ENCODE measurements around the gene ICA1.
"Not testable (repeated sequence)": the region's sequence is repeated elsewhere in the genome, so short reads cannot be mapped to it uniquely, and the experiment has no call there.

ICA1 gene

GRCh38 chr7:8109196-8110022 is 152.6 kb downstream of the ICA1 start:
- Histone ChIP-seq H3K4me3 (ENCODE audit: low read length) (no peak overlapping the region), H3K4me1 (ENCODE audit: insufficient read depth, low read length) (peaks cover 20% of the 10 kb centered on the region), H3K9me3 (ENCODE audit: insufficient read depth, low read depth, low read length) (no peaks in the 10 kb centered on the region), H3K36me3 (ENCODE audit: insufficient read depth, low read length) (no peaks in the 10 kb centered on the region), H3K9ac (ENCODE audit: low read depth, low read length) (no peak overlapping the region), H3K27ac (ENCODE audit: low read depth, low read length) (no peak overlapping the region), H3K27me3 (ENCODE audit: insufficient read depth, low read length) (no peaks in the 10 kb centered on the region)
- 74% methylated on average over 4 of the region's 4 CpGs for WGBS

- 71% methylated on average over 4 of the region's 4 CpGs for WGBS
- H3K9me3 ChIP-seq (ENCODE audit: insufficient read depth, low read depth, low read length), result no peaks in the 10 kb centered on the region
- H3K4me3 ChIP-seq (ENCODE audit: low read length), result no peak overlapping the region
- H3K27ac ChIP-seq (ENCODE audit: low read depth, low read length), result no peak overlapping the region
- H3K36me3 ChIP-seq (ENCODE audit: insufficient read depth, low read length), result no peaks in the 10 kb centered on the region
- peaks cover 10% of the 10 kb centered on the region; the same call in 1 of the 2 replicates for H3K4me1 ChIP-seq (ENCODE audit: insufficient read depth, low read length)
- H3K27me3 ChIP-seq (ENCODE audit: insufficient read depth, low read length), result no peaks in the 10 kb centered on the region
- no peak overlapping the region for H3K9ac ChIP-seq (ENCODE audit: low read depth, low read length)
Measured at GRCh38 chr7:8105449-8106095, 156.4 kb downstream of the ICA1 start.

- WGBS, result 86% methylated on average over 9 of the region's 9 CpGs
- Histone ChIP-seq H3K27ac (ENCODE audit: low read depth, low read length) (no peak overlapping the region), H3K4me3 (ENCODE audit: low read length) (no peak overlapping the region)
Measured at GRCh38 chr7:8103282-8103681, 158.7 kb downstream of the ICA1 start.

GRCh38 chr7:8101292-8101691 is 160.7 kb downstream of the ICA1 start:
- H3K9ac ChIP-seq (ENCODE audit: low read depth, low read length); H3K4me3 ChIP-seq (ENCODE audit: low read length); H3K36me3 ChIP-seq (ENCODE audit: insufficient read depth, low read length); H3K4me1 ChIP-seq (ENCODE audit: insufficient read depth, low read length); H3K9me3 ChIP-seq (ENCODE audit: insufficient read depth, low read depth, low read length); H3K27me3 ChIP-seq (ENCODE audit: insufficient read depth, low read length); H3K27ac ChIP-seq (ENCODE audit: low read depth, low read length): not testable (repeated sequence)
- WGBS, result 97% methylated on average over 4 of the region's 4 CpGs

More at GRCh38 chr7:8103282-8103681, 158.7 kb downstream of the ICA1 start:
- Histone ChIP-seq H3K4me1 (ENCODE audit: insufficient read depth, low read length) (peaks cover 5% of the 10 kb centered on the region; the same call in 1 of the 2 replicates), H3K9me3 (ENCODE audit: insufficient read depth, low read depth, low read length) (no peaks in the 10 kb centered on the region), H3K9ac (ENCODE audit: low read depth, low read length) (no peak overlapping the region), H3K27me3 (ENCODE audit: insufficient read depth, low read length) (no peaks in the 10 kb centered on the region), H3K36me3 (ENCODE audit: insufficient read depth, low read length) (no peaks in the 10 kb centered on the region)

- H3K4me1 ChIP-seq (ENCODE audit: insufficient read depth, low read length), result no peaks in the 10 kb centered on the region
- WGBS, result 99% methylated on average over 4 of the region's 8 CpGs
- no peaks in the 10 kb centered on the region for H3K27me3 ChIP-seq (ENCODE audit: insufficient read depth, low read length)
- H3K9ac ChIP-seq (ENCODE audit: low read depth, low read length), result no peak overlapping the region
- H3K9me3 ChIP-seq (ENCODE audit: insufficient read depth, low read depth, low read length), result no peaks in the 10 kb centered on the region
- H3K36me3 ChIP-seq (ENCODE audit: insufficient read depth, low read length), result no peaks in the 10 kb centered on the region
- H3K27ac ChIP-seq (ENCODE audit: low read depth, low read length), result no peak overlapping the region
- no peak overlapping the region for H3K4me3 ChIP-seq (ENCODE audit: low read length)
Measured at GRCh38 chr7:8094164-8095140, 167.5 kb downstream of the ICA1 start.

GRCh38 chr7:8092140-8092539 is 169.8 kb downstream of the ICA1 start:
- no peak overlapping the region for H3K9ac ChIP-seq (ENCODE audit: low read depth, low read length)
- H3K4me3 ChIP-seq (ENCODE audit: low read length), result no peak overlapping the region
- H3K4me1 ChIP-seq (ENCODE audit: insufficient read depth, low read length), result no peaks in the 10 kb centered on the region
- 0 out of 2 replicates have a peak, but pooled peaks cover 1% of the 10 kb centered on the region for H3K36me3 ChIP-seq (ENCODE audit: insufficient read depth, low read length)
- H3K9me3 ChIP-seq (ENCODE audit: insufficient read depth, low read depth, low read length), result no peaks in the 10 kb centered on the region
- no peaks in the 10 kb centered on the region for H3K27me3 ChIP-seq (ENCODE audit: insufficient read depth, low read length)
- WGBS, result 92% methylated on average over 2 of the region's 2 CpGs
- no peak overlapping the region for H3K27ac ChIP-seq (ENCODE audit: low read depth, low read length)

- Histone ChIP-seq H3K36me3 (ENCODE audit: insufficient read depth, low read length) (peaks cover 10% of the 10 kb centered on the region), H3K4me1 (ENCODE audit: insufficient read depth, low read length) (peaks cover 17% of the 10 kb centered on the region), H3K27ac (ENCODE audit: low read depth, low read length) (no peak overlapping the region), H3K27me3 (ENCODE audit: insufficient read depth, low read length) (no peaks in the 10 kb centered on the region), H3K4me3 (ENCODE audit: low read length) (no peak overlapping the region), H3K9ac (ENCODE audit: low read depth, low read length) (no peak overlapping the region), H3K9me3 (ENCODE audit: insufficient read depth, low read depth, low read length) (no peaks in the 10 kb centered on the region)
- 95% methylated on average over 6 of the region's 6 CpGs for WGBS
Measured at GRCh38 chr7:8089036-8089780, 172.8 kb downstream of the ICA1 start.

- WGBS, result 89% methylated on average over 6 of the region's 6 CpGs
- Histone ChIP-seq H3K36me3 (ENCODE audit: insufficient read depth, low read length) (peaks cover 10% of the 10 kb centered on the region), H3K27ac (ENCODE audit: low read depth, low read length) (no peak overlapping the region), H3K4me1 (ENCODE audit: insufficient read depth, low read length) (peaks cover 23% of the 10 kb centered on the region), H3K27me3 (ENCODE audit: insufficient read depth, low read length) (no peaks in the 10 kb centered on the region), H3K4me3 (ENCODE audit: low read length) (no peak overlapping the region), H3K9me3 (ENCODE audit: insufficient read depth, low read depth, low read length) (no peaks in the 10 kb centered on the region), H3K9ac (ENCODE audit: low read depth, low read length) (no peak overlapping the region)
Measured at GRCh38 chr7:8086239-8086638, 175.7 kb downstream of the ICA1 start.

- Histone ChIP-seq H3K27me3 (ENCODE audit: insufficient read depth, low read length) (no peaks in the 10 kb centered on the region), H3K9me3 (ENCODE audit: insufficient read depth, low read depth, low read length) (no peaks in the 10 kb centered on the region), H3K4me3 (ENCODE audit: low read length) (no peak overlapping the region), H3K4me1 (ENCODE audit: insufficient read depth, low read length) (peaks cover 23% of the 10 kb centered on the region), H3K9ac (ENCODE audit: low read depth, low read length) (no peak overlapping the region), H3K27ac (ENCODE audit: low read depth, low read length) (no peak overlapping the region), H3K36me3 (ENCODE audit: insufficient read depth, low read length) (peaks cover 10% of the 10 kb centered on the region)
- WGBS, result 92% methylated on average over 1 of the region's 3 CpGs
Measured at GRCh38 chr7:8085420-8085819, 176.5 kb downstream of the ICA1 start.

- Histone ChIP-seq H3K27ac (ENCODE audit: low read depth, low read length) (no peak overlapping the region), H3K27me3 (ENCODE audit: insufficient read depth, low read length) (no peaks in the 10 kb centered on the region), H3K36me3 (ENCODE audit: insufficient read depth, low read length) (peaks cover 10% of the 10 kb centered on the region), H3K9ac (ENCODE audit: low read depth, low read length) (no peak overlapping the region), H3K4me1 (ENCODE audit: insufficient read depth, low read length) (peaks cover 23% of the 10 kb centered on the region), H3K9me3 (ENCODE audit: insufficient read depth, low read depth, low read length) (no peaks in the 10 kb centered on the region), H3K4me3 (ENCODE audit: low read length) (no peak overlapping the region)
- WGBS, result no CpG with 5 or more reads among the region's 5 CpGs
Measured at GRCh38 chr7:8084836-8085235, 177.1 kb downstream of the ICA1 start.

All from HUES64 (cell line).